Mesendoderm (in vitro differentiated cells): ENCODE measurements around the gene SERPINB11.

ENCODE experiments used
- DNase-seq: peaks from one replicate; pipeline ENCODE4 v3.0.0; 2013
- H2AK5ac ChIP-seq: 2 replicates; pipeline ENCODE4 v1.6.1; 2013; ENCODE audit warnings: low read length, inconsistent platforms
- H2BK120ac ChIP-seq: 2 replicates; pipeline ENCODE4 v1.6.1; 2013; ENCODE audit warnings: low read depth, mild to moderate bottlenecking, low read length, moderate library complexity, mixed read lengths
- H2BK15ac ChIP-seq: replicated peaks from 2 replicates; pipeline ENCODE4 v1.6.1; 2013; ENCODE audit warnings: low read depth, mild to moderate bottlenecking, moderate library complexity
- H2BK5ac ChIP-seq: 2 replicates; pipeline ENCODE4 v1.6.1; 2013; ENCODE audit warnings: low read length, inconsistent platforms
- H3K18ac ChIP-seq: 2 replicates; pipeline ENCODE4 v1.6.1; 2013; ENCODE audit warnings: mild to moderate bottlenecking, low read length, mixed read lengths
- H3K23ac ChIP-seq: one replicate; pipeline ENCODE4 v1.6.1; 2013; ENCODE audit warnings: low read length
- H3K27ac ChIP-seq: 2 replicates; pipeline ENCODE4 v1.5.1; 2013; ENCODE audit warnings: low read depth, mild to moderate bottlenecking, inconsistent platforms, low read length, moderate library complexity
- H3K27me3 ChIP-seq: 2 replicates; pipeline ENCODE4 v1.6.1; 2013; ENCODE audit warnings: low read length, control low read depth, mild to moderate bottlenecking, inconsistent platforms; ENCODE audit not compliant: insufficient read depth, poor library complexity
- H3K36me3 ChIP-seq: 2 replicates; pipeline ENCODE4 v1.6.1; 2013; ENCODE audit warnings: low read length, inconsistent platforms; ENCODE audit not compliant: control insufficient read depth, insufficient read depth
- H3K4ac ChIP-seq: one replicate; pipeline ENCODE4 v1.6.1; 2013; ENCODE audit warnings: low read depth, mild to moderate bottlenecking, low read length, moderate library complexity
- H3K4me1 ChIP-seq: 2 replicates; pipeline ENCODE4 v1.6.1; 2013; ENCODE audit warnings: low read depth, low read length, inconsistent platforms; ENCODE audit not compliant: control insufficient read depth
- H3K4me2 ChIP-seq: 2 replicates; pipeline ENCODE4 v1.6.1; 2013; ENCODE audit warnings: low read length
- H3K4me3 ChIP-seq: 2 replicates; pipeline ENCODE4 v1.5.1; 2013; ENCODE audit warnings: mild to moderate bottlenecking, low read length
- H3K56ac ChIP-seq: one replicate; pipeline ENCODE4 v1.6.1; 2013; ENCODE audit warnings: low read length
- H3K79me1 ChIP-seq: 2 replicates; pipeline ENCODE4 v1.6.1; 2013; ENCODE audit warnings: low read length, inconsistent platforms
- H3K79me2 ChIP-seq: 2 replicates; pipeline ENCODE4 v1.6.1; 2013; ENCODE audit warnings: mild to moderate bottlenecking, low read length; ENCODE audit not compliant: control insufficient read depth, insufficient read depth
- H3K9ac ChIP-seq: 2 replicates; pipeline ENCODE4 v1.6.1; 2013; ENCODE audit warnings: low read length, inconsistent platforms
- H4K5ac ChIP-seq: one replicate; pipeline ENCODE4 v1.6.1; 2013; ENCODE audit warnings: low read length
- H4K8ac ChIP-seq: one replicate; pipeline ENCODE4 v1.6.1; 2013; ENCODE audit warnings: low read depth, mild to moderate bottlenecking, control low read depth, low read length, moderate library complexity
- WGBS: extraction: QIAGEN DNeasy Blood & Tissue Kit; methylation state at CpG from one replicate; pipeline ENCODE4 v1.1.7; 2013; ENCODE audit warnings: low lambda C conversion rate, missing lambda C conversion rate; ENCODE audit not compliant: insufficient coverage; ENCODE audit errors: extremely low coverage; 5-methylcytosine and 5-hydroxymethylcytosine counted together

Gene SERPINB11

DNA sequence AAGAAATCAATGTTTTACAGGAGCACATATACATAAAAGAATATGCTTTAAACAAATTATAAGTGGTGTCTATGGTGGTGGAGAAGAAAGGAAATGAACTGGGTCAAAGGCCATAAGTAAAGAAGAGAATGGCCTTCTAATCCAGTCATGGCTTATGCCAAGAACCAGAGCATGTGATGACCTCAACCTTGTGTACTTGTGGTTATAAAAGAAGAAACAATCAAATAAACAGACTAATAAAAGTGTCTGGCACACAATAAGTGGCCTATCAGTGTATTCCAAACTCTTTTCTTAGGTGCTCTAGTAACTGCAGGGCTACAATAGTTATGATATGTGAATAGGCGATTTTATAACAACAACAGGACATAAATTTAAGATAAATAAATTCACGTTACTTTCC lies 2.6 kb downstream of the SERPINB11 start:
- Histone ChIP-seq H3K79me2 (no peaks in the 10 kb centered on the region), H2AK5ac (no peak overlapping the region), H4K5ac (no peak overlapping the region), H3K36me3 (no peaks in the 10 kb centered on the region), H3K4me3 (no peak overlapping the region), H3K9ac (no peak overlapping the region), H3K23ac (no peak overlapping the region), H2BK15ac (no peak overlapping the region), H3K4me1 (no peaks in the 10 kb centered on the region), H3K79me1 (no peaks in the 10 kb centered on the region), H3K4me2 (no peak overlapping the region), H3K18ac (no peak overlapping the region), H2BK5ac (no peak overlapping the region), H3K4ac (no peak overlapping the region), H2BK120ac (no peak overlapping the region), H3K56ac (no peak overlapping the region), H3K27ac (no peak overlapping the region), H3K27me3 (no peaks in the 10 kb centered on the region), H4K8ac (no peak overlapping the region)
- no CpG with 5 or more reads among the region's 2 CpGs for WGBS
- DNase-seq, result no peak

DNA sequence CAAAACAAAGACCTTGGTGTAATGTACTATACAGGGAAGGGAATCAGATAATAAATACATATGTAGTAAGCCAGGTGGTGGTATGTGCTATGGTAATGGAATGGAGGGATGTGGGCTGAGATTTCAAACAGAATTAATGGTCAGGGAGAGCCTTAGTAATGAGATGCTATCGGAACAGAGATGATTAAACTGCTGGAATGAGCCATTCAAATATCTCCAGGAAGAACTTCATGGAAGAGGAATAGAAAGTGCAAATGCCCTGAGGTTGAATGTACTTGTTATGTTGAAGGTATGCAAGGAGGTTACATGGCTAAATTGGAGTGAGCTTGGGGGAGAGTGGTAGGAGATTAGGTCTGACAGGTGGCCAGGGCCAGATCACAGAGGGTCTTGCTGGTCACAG lies 5.1 kb downstream of the SERPINB11 start:
- Histone ChIP-seq H3K4ac (no peak overlapping the region), H3K36me3 (no peaks in the 10 kb centered on the region), H2BK15ac (no peak overlapping the region), H3K27me3 (no peaks in the 10 kb centered on the region), H3K79me1 (no peaks in the 10 kb centered on the region), H3K9ac (no peak overlapping the region), H2BK5ac (no peak overlapping the region), H4K5ac (no peak overlapping the region), H3K27ac (no peak overlapping the region), H3K79me2 (no peaks in the 10 kb centered on the region), H3K4me3 (no peak overlapping the region), H3K18ac (no peak overlapping the region), H3K4me1 (no peaks in the 10 kb centered on the region), H2BK120ac (no peak overlapping the region), H4K8ac (no peak overlapping the region), H3K23ac (no peak overlapping the region), H3K56ac (no peak overlapping the region), H3K4me2 (no peak overlapping the region), H2AK5ac (no peak overlapping the region)
- no CpG with 5 or more reads among the region's 1 CpG for WGBS
- no peak for DNase-seq

DNA sequence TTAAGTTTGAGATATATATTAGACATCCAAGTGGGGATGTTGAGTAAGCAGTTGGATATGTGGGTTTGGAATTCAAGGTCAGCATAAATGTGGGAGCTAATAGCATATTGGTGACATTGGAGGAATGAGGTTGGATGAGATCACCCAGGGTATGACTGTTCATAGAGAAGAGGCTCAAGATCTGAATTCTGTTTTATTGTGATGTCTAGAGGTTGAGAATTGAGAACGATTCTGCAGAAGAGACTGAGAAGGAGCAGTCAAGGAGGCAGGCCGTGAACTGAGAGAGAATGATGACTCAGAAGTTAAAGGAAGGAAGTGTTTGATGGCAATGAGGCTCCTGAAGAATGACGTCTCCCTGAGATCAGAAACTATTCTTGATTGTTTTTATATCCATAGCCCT lies 5.9 kb downstream of the SERPINB11 start:
- Histone ChIP-seq H3K79me2 (no peaks in the 10 kb centered on the region), H3K4me1 (no peaks in the 10 kb centered on the region), H3K23ac (no peak overlapping the region), H3K4me3 (no peak overlapping the region), H3K56ac (no peak overlapping the region), H3K4ac (no peak overlapping the region), H2BK5ac (no peak overlapping the region), H4K5ac (no peak overlapping the region), H3K27me3 (no peaks in the 10 kb centered on the region), H3K4me2 (no peak overlapping the region), H2AK5ac (no peak overlapping the region), H3K79me1 (no peaks in the 10 kb centered on the region), H3K18ac (no peak overlapping the region), H3K27ac (no peak overlapping the region), H3K9ac (no peak overlapping the region), H3K36me3 (no peaks in the 10 kb centered on the region), H2BK120ac (no peak overlapping the region), H2BK15ac (no peak overlapping the region), H4K8ac (no peak overlapping the region)
- DNase-seq, result no peak
- WGBS, result no CpG with 5 or more reads among the region's 3 CpGs

DNA sequence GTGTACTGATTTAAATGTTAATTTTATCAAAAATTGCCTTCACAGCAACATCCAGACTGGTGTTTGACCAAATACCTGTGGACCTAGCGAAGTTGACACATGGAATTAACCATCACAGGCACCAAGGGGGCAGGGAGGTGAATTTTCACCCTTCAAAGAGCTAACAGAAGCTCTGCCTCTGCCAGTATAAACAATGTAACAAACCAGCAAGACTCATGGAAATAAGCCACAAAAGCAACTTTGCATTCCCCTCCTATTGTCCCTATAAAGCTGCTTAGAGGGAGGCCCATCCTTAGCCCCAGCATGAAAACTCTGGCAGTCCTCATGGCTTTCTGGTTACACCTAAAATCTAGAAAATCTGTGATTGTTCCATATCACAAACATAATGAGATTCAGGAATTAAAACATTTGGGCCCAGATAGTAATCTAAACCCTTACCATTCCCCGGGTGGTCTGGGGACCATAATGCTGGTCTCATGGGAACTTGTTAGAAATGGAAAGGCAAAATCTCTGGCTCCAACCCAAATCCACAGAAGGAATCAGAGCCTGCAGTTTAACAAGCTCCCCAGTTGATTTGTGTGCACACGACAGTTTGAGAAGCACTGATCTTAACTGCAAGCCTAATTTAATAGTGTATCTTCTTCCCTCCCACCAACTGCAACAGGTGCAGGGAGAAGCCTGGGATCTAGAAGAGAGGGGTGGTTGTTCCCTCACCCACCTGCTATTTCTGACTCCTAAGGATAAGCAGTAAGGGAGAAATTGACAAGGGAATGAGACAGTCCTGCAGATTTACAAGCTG lies 23.1 kb downstream of the SERPINB11 start:
- Histone ChIP-seq H3K4me3 (no peak overlapping the region), H3K79me1 (no peaks in the 10 kb centered on the region), H3K23ac (no peak overlapping the region), H2BK120ac (no peak overlapping the region), H3K36me3 (no peaks in the 10 kb centered on the region), H3K9ac (no peak overlapping the region), H4K8ac (no peak overlapping the region), H3K56ac (no peak overlapping the region), H3K18ac (no peak overlapping the region), H3K27ac (no peak overlapping the region), H2BK15ac (no peak overlapping the region), H3K4me1 (no peaks in the 10 kb centered on the region), H3K79me2 (no peaks in the 10 kb centered on the region), H3K4me2 (no peak overlapping the region), H2AK5ac (no peak overlapping the region), H4K5ac (no peak overlapping the region), H2BK5ac (no peak overlapping the region), H3K27me3 (no peaks in the 10 kb centered on the region), H3K4ac (no peak overlapping the region)
- DNase-seq, result peak; percentile 10
- WGBS, result no CpG with 5 or more reads among the region's 3 CpGs

DNA sequence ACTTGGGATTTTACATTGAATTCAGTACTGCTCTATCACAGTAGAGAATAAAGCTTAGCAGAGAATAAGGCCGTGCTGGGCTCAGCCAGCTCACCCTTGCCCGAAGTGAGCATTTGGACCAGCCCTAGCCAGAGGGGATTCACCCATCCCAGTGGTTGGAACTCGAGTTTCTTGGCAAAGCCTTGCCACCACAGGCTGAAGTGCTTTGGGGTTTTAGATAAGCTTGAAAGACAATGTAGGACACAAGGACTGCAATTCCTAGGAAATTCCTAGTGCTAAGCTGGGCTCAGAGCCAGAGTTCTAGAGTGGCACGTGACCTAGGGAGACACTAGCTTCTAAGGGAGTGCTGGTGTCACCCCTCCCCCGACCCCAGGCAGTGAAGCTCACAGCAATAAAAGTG lies 28.0 kb downstream of the SERPINB11 start:
- no peaks in the 10 kb centered on the region for H3K79me1 ChIP-seq
- no peak overlapping the region for H3K4ac ChIP-seq
- no peaks in the 10 kb centered on the region for H3K36me3 ChIP-seq
- H2BK120ac ChIP-seq, result no peak overlapping the region
- no peak overlapping the region for H3K18ac ChIP-seq
- no peak overlapping the region for H3K23ac ChIP-seq
- no peak overlapping the region for H3K56ac ChIP-seq
- no peaks in the 10 kb centered on the region for H3K27me3 ChIP-seq
- H2BK5ac ChIP-seq, result no peak overlapping the region
- H3K4me2 ChIP-seq, result no peak overlapping the region
- H3K9ac ChIP-seq, result no peak overlapping the region
- no peak overlapping the region for H2AK5ac ChIP-seq
- no peak overlapping the region for H3K4me3 ChIP-seq
- H4K5ac ChIP-seq, result no peak overlapping the region
- peak; percentile 23 for DNase-seq
- no peak overlapping the region for H3K27ac ChIP-seq
- H3K79me2 ChIP-seq, result no peaks in the 10 kb centered on the region
- WGBS, result no CpG with 5 or more reads among the region's 5 CpGs
- H4K8ac ChIP-seq, result no peak overlapping the region
- no peaks in the 10 kb centered on the region for H3K4me1 ChIP-seq
- no peak overlapping the region for H2BK15ac ChIP-seq

DNA sequence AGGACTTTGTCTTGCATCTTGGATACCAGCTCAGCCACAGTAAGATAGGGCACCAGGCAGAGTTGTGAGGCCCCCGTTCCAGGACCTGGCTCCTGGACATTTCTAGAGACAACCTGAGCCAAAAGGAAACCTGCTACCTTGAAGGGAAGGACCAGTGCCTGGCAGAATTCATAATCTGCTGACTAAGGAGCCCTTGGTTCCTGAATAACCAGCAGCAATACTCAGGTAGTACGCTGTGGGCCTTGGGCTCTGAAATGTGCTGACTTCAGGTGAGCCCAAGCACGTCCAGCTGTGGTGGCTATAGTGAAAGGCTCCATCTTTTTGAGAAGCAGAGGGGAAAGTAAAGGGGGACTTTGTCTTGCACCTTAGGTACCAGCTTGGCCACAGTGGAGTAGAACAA lies 28.5 kb downstream of the SERPINB11 start:
- Histone ChIP-seq H3K4me3 (no peak overlapping the region), H3K79me2 (no peaks in the 10 kb centered on the region), H3K36me3 (no peaks in the 10 kb centered on the region), H2BK15ac (no peak overlapping the region), H3K9ac (no peak overlapping the region), H3K27me3 (no peaks in the 10 kb centered on the region), H2BK5ac (no peak overlapping the region), H3K27ac (no peak overlapping the region), H3K4me1 (no peaks in the 10 kb centered on the region), H3K4me2 (no peak overlapping the region), H4K5ac (no peak overlapping the region), H2AK5ac (no peak overlapping the region), H3K79me1 (no peaks in the 10 kb centered on the region), H3K4ac (no peak overlapping the region), H2BK120ac (no peak overlapping the region), H4K8ac (no peak overlapping the region), H3K23ac (no peak overlapping the region), H3K18ac (no peak overlapping the region), H3K56ac (no peak overlapping the region)
- DNase-seq, result no peak
- no CpG with 5 or more reads among the region's 3 CpGs for WGBS
